Activated CD8-positive, alpha-beta T cell treated with anti-CD3 and anti-CD28 coated beads for 36 hours (primary cell): ENCODE data around the gene FAM240B. TPM values are rescaled to one million over a fixed set of nuclear protein-coding genes. Genes with fewer than 3 reads are reported as not detected.

Source experiments
- ATAC-seq: fragments of 200-7000 bp; cut with Tn5 transposase; one replicate; pipeline ENCODE4 v1.10.0; 2021; ENCODE audit warnings: mild to moderate bottlenecking, moderate library complexity
- CTCF ChIA-PET: fragments of 350-600 bp; sonication (Branson Sonifier 250); formaldehyde crosslinking; loops from one replicate; lab custom pipeline; 2021; ENCODE audit warnings: antibody characterized with exemption; lab: Charles Lee
- POLR2A ChIA-PET: fragments of 350-600 bp; sonication (Branson Sonifier 250); formaldehyde crosslinking; loops from one replicate; lab custom pipeline; 2021; ENCODE audit warnings: antibody characterized with exemption; lab: Charles Lee
- DNase-seq: peaks from one replicate; pipeline ENCODE4 v3.0.0-alpha.2; 2020
- H3K27ac Mint-ChIP-seq: one replicate; pipeline ENCODE4 v1.8.0; 2021; ENCODE audit warnings: mild to moderate bottlenecking, mixed read lengths
- H3K27me3 Mint-ChIP-seq: one replicate; pipeline ENCODE4 v1.8.0; 2021; ENCODE audit warnings: mixed read lengths
- H3K36me3 Mint-ChIP-seq: one replicate; pipeline ENCODE4 v1.8.0; 2021; ENCODE audit warnings: low read depth, mixed read lengths
- H3K4me1 Mint-ChIP-seq: one replicate; pipeline ENCODE4 v1.8.0; 2021; ENCODE audit warnings: low read depth, mixed read lengths
- H3K4me3 Mint-ChIP-seq: one replicate; pipeline ENCODE4 v1.8.0; 2021; ENCODE audit warnings: mild to moderate bottlenecking, moderate library complexity, mixed read lengths
- H3K9me3 Mint-ChIP-seq: one replicate; pipeline ENCODE4 v1.8.0; 2021; ENCODE audit warnings: mixed read lengths
- intact Hi-C: fragments of 100-400 bp; cut with micrococcal nuclease; formaldehyde crosslinking; loops from one replicate; pipeline ENCODE4 v1.10.0; 2022
- total RNA-seq, 2 experiments: library from RNA; stranded (reverse); gene quantifications; one replicate each; pipeline ENCODE4 v1.2.3, GENCODE V29; 2021
- TF ChIP-seq, protein P1 (sequence below): fragments of 200-600 bp; IDR thresholded peaks from one replicate; pipeline ENCODE4 v1.8.0; 2022; ENCODE audit warnings: antibody characterized with exemption, mild to moderate bottlenecking

FAM240B gene
- total RNA-seq, 2 experiments from 2014 or later: not detected

DNA sequence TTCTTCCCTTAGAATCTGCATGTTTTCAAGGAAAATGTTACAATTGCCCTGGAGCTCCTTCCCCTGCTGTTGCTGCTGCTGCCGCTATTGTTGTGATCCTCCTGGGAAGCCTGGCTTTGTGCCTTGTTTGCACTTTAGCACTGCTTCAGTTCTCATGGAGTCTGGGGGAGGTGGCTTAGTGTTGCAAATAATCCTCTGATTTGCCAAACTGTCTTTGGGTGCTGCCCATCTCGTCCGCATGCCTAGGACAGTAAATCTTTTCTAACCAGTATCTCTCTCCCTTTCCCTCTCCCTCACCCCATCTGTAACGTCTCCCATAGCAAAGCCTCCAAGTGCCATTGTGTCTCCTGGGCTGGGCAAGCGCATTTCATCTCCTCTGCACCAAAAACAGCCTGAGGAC is 30.3 kb downstream of the FAM240B start:
- ATAC-seq (no peak), DNase-seq (no peak)
- Mint-ChIP-seq H3K36me3 (no peaks in the 10 kb centered on the region), H3K27ac (no peak overlapping the region), H3K9me3 (no peaks in the 10 kb centered on the region), H3K4me3 (no peak overlapping the region), H3K27me3 (peaks cover 8% of the 10 kb centered on the region), H3K4me1 (peaks cover 5% of the 10 kb centered on the region)
- CTCF ChIA-PET: no interaction called here
- TF ChIP-seq, protein P1, sequence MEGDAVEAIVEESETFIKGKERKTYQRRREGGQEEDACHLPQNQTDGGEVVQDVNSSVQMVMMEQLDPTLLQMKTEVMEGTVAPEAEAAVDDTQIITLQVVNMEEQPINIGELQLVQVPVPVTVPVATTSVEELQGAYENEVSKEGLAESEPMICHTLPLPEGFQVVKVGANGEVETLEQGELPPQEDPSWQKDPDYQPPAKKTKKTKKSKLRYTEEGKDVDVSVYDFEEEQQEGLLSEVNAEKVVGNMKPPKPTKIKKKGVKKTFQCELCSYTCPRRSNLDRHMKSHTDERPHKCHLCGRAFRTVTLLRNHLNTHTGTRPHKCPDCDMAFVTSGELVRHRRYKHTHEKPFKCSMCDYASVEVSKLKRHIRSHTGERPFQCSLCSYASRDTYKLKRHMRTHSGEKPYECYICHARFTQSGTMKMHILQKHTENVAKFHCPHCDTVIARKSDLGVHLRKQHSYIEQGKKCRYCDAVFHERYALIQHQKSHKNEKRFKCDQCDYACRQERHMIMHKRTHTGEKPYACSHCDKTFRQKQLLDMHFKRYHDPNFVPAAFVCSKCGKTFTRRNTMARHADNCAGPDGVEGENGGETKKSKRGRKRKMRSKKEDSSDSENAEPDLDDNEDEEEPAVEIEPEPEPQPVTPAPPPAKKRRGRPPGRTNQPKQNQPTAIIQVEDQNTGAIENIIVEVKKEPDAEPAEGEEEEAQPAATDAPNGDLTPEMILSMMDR: no peak
- intact Hi-C loops: no loop called here
- POLR2A ChIA-PET: no interaction called here

DNA sequence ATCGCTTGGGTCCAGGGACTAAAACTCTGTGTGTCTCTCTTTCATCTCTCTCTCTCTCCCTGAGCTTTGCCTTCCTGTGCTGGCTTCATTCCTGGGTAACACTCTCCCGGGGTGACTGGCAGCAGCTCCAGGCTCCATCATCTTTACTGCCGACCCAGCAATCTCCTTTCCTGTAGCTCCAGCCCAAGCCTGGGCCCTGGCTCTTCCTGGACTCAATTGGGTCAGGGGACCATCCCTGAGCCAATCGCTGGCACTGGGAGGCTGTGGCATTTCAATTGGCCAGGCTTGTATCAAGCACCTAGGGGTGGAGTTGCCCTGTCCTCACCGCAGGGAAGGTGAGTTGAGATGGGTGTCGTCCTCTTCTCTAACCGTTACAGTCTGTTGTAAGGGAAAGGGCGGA is 31.9 kb downstream of the FAM240B start:
- no peaks in the 10 kb centered on the region for H3K9me3 Mint-ChIP-seq
- H3K4me3 Mint-ChIP-seq: no peak overlapping the region
- ChIA-PET POLR2A (no interaction called here), CTCF (no interaction called here)
- H3K4me1 Mint-ChIP-seq: peaks cover 5% of the 10 kb centered on the region
- H3K36me3 Mint-ChIP-seq: no peaks in the 10 kb centered on the region
- H3K27ac Mint-ChIP-seq: no peak overlapping the region
- ATAC-seq (no peak), DNase-seq (no peak)
- intact Hi-C loops: no loop called here
- TF ChIP-seq, protein P1: no peak
- peaks cover 9% of the 10 kb centered on the region for H3K27me3 Mint-ChIP-seq

DNA sequence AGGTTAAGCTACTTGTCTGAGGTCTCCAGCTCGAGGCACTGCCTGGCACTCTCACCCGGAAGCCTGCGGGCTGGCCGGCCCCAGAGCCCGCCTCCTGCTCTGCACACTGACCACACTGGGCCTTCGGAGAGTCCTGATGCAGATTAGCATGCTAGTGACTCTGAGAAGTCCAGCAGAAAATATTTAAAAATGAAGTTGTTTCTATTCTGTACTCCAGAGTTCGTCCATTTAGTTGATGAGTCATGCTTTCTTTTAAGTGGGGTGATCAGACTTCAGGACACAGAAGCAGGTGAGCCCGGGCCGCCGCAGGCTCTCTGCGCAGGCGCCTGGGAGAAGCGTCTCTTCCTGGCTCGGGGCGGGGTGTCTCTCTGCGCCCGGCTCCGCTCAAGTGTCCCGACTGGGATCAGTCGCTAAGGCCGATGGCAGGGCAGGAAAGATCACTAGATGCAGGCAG is 32.5 kb downstream of the FAM240B start:
- H3K27me3 Mint-ChIP-seq: peaks cover 9% of the 10 kb centered on the region
- CTCF ChIA-PET: no interaction called here
- peak overlapping the region; percentile 8 for H3K4me3 Mint-ChIP-seq
- H3K4me1 Mint-ChIP-seq: peaks cover 5% of the 10 kb centered on the region
- H3K36me3 Mint-ChIP-seq: no peaks in the 10 kb centered on the region
- ATAC-seq: peak; percentile 82
- POLR2A ChIA-PET: no interaction called here
- TF ChIP-seq, protein P1: no peak
- peak; percentile 51 for DNase-seq
- no peaks in the 10 kb centered on the region for H3K9me3 Mint-ChIP-seq
- H3K27ac Mint-ChIP-seq: no peak overlapping the region
- intact Hi-C loops: no loop called here

DNA sequence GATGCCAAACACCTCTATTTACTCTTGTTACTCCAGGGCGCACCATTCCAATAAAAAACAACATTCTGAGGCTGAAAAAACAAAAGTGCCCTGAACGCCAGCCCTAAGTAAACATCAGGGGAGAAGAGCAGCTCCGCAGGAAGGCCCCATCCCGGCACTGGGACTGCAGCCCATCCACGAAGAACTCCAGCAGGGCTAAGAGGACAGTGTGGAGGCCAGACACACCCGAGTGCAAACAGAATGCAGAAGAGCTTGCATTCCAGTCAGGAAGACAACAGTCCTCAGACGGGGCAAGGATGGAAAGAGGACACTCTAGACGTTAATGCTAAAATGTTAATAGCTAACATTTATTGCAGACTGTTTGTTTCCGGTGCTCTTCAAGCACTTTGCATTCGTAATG is 33.0 kb downstream of the FAM240B start:
- TF ChIP-seq, protein P1: no peak
- Mint-ChIP-seq H3K27ac (no peak overlapping the region), H3K4me1 (peaks cover 5% of the 10 kb centered on the region), H3K36me3 (no peaks in the 10 kb centered on the region), H3K27me3 (peaks cover 9% of the 10 kb centered on the region), H3K9me3 (no peaks in the 10 kb centered on the region), H3K4me3 (no peak overlapping the region)
- intact Hi-C loops: no loop called here
- ATAC-seq (no peak), DNase-seq (no peak)
- CTCF ChIA-PET: no interaction called here
- POLR2A ChIA-PET: no interaction called here

DNA sequence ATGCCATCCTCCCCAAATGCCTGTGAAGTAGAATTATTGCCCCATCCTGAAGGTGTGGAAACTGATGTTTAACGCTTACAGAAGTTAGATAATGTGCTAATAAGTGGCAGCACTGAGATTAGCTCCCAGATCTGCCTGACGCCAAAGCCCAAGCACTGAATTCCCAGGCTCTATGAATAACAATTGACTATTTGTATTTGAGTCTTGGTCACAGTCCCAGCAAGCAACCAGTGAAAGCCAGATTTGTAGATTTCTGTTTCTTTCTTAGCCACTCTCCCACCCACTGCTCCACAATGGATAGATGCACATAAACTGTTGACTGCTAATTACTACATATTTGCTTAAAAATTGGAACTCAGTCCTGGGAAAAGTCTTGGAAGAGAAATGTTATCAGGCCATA is 34.4 kb downstream of the FAM240B start:
- CTCF ChIA-PET: no interaction called here
- intact Hi-C loops: no loop called here
- ATAC-seq: no peak
- no peaks in the 10 kb centered on the region for H3K36me3 Mint-ChIP-seq
- no peak for DNase-seq
- no peaks in the 10 kb centered on the region for H3K9me3 Mint-ChIP-seq
- POLR2A ChIA-PET: no interaction called here
- peaks cover 9% of the 10 kb centered on the region for H3K27me3 Mint-ChIP-seq
- H3K27ac Mint-ChIP-seq: no peak overlapping the region
- TF ChIP-seq, protein P1: no peak
- H3K4me3 Mint-ChIP-seq: no peak overlapping the region
- peaks cover 5% of the 10 kb centered on the region for H3K4me1 Mint-ChIP-seq
